GM10266 (cell line): ENCODE results near the gene NHLRC4.

Source experiments
- DNase-seq: peaks from one replicate; pipeline ENCODE4 v3.0.0; 2012; ENCODE audit errors: extremely low spot score
- CTCF ChIP-seq: IDR thresholded peaks from 2 replicates; pipeline ENCODE4 v1.5.1; 2012; ENCODE audit warnings: mild to moderate bottlenecking, low read depth; ENCODE audit not compliant: control insufficient read depth, insufficient read depth; ENCODE audit errors: missing control alignments

Gene NHLRC4

GRCh38 chr16:606656-607307, 40.0 kb downstream of the NHLRC4 start:
- no peak for DNase-seq
- TF ChIP-seq CTCF, result no peak

GRCh38 chr16:608019-608418, 41.2 kb downstream of the NHLRC4 start:
- no peak for DNase-seq
- TF ChIP-seq CTCF, result no peak

- DNase-seq, result no peak
- TF ChIP-seq CTCF, result no peak
These were observed 42.5 kb downstream of the NHLRC4 start for GRCh38 chr16:609316-609715.

GRCh38 chr16:609984-610383, 43.2 kb downstream of the NHLRC4 start:
- DNase-seq, result no peak
- no peak for TF ChIP-seq CTCF

- DNase-seq, result no peak
- peak; percentile 32 for TF ChIP-seq CTCF
These were observed 43.9 kb downstream of the NHLRC4 start for GRCh38 chr16:610513-611381.

- no peak for TF ChIP-seq CTCF
- DNase-seq, result no peak
These were observed 48.3 kb downstream of the NHLRC4 start for GRCh38 chr16:615122-615521.
